ENCODE results near the gene ICOS. TPM values are rescaled to one million over a fixed set of nuclear protein-coding genes. Genes with fewer than 3 reads are reported as not detected.
"Not testable (repeated sequence)": the region's sequence is repeated elsewhere in the genome, so short reads cannot be mapped to it uniquely, and the experiment has no call there.

ICOS gene
- total RNA-seq, 1 experiment from 2014 or later = 0.18 TPM

DNA sequence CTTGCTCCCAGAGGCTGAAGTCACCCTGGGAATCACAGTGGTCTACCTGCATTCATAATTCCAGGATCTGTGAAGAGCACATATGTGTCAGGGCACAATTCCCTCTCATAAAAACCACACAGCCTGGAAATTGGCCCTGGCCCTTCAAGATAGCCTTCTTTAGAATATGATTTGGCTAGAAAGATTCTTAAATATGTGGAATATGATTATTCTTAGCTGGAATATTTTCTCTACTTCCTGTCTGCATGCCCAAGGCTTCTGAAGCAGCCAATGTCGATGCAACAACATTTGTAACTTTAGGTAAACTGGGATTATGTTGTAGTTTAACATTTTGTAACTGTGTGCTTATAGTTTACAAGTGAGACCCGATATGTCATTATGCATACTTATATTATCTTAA is 24.2 kb downstream of the ICOS start:
- BruUV-seq (replicated peaks) = no TSS peak
- H3K27me3 ChIP-seq (ENCODE audit: control insufficient read depth, insufficient read depth, low read length) = no peaks in the 10 kb centered on the region
- H3K4me3 ChIP-seq (ENCODE audit: low read depth in 2 of 2, low read length in 2 of 2) = no peak overlapping the region
- DNase-seq (ENCODE audit: low read depth, low spot score) (no peak), ATAC-seq (no peak)
- H3K9me3 ChIP-seq (ENCODE audit: control insufficient read depth, insufficient read depth, low read depth, low read length) = no peaks in the 10 kb centered on the region
- intact Hi-C loops (cut with micrococcal nuclease; ENCODE audit: unreplicated experiment) (no loop called here), in situ Hi-C loops (cut with HindIII; ENCODE audit: low pct_unique_long_range_greater_than_20kb, low sequenced_read_pairs) (no loop called here)
- ChIA-PET CTCF (interaction anchor here (0.6 kb wide), 1 partner anchor 1716 kb away, joined by 6 read pairs; no protein-coding TSS in a partner anchor), POLR2A (no interaction called here)
- TF ChIP-seq TCF7L2 (IDR thresholded peaks at IDR 0.05; ENCODE audit: low read depth, low read length) (no peak), CTCF (IDR thresholded peaks at IDR 0.05) (no peak), SIN3A (IDR thresholded peaks at IDR 0.05; ENCODE audit: borderline replicate concordance, insufficient read depth, low read depth, low read length) (no peak), POLR2AphosphoS5 (IDR thresholded peaks at IDR 0.05; ENCODE audit: low read depth, low read length) (no peak)
- TF ChIP-seq, protein P1, sequence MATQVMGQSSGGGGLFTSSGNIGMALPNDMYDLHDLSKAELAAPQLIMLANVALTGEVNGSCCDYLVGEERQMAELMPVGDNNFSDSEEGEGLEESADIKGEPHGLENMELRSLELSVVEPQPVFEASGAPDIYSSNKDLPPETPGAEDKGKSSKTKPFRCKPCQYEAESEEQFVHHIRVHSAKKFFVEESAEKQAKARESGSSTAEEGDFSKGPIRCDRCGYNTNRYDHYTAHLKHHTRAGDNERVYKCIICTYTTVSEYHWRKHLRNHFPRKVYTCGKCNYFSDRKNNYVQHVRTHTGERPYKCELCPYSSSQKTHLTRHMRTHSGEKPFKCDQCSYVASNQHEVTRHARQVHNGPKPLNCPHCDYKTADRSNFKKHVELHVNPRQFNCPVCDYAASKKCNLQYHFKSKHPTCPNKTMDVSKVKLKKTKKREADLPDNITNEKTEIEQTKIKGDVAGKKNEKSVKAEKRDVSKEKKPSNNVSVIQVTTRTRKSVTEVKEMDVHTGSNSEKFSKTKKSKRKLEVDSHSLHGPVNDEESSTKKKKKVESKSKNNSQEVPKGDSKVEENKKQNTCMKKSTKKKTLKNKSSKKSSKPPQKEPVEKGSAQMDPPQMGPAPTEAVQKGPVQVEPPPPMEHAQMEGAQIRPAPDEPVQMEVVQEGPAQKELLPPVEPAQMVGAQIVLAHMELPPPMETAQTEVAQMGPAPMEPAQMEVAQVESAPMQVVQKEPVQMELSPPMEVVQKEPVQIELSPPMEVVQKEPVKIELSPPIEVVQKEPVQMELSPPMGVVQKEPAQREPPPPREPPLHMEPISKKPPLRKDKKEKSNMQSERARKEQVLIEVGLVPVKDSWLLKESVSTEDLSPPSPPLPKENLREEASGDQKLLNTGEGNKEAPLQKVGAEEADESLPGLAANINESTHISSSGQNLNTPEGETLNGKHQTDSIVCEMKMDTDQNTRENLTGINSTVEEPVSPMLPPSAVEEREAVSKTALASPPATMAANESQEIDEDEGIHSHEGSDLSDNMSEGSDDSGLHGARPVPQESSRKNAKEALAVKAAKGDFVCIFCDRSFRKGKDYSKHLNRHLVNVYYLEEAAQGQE (IDR thresholded peaks at IDR 0.05; ENCODE audit: insufficient read depth in 1 of 2, low read depth in 2 of 2, low read length in 1 of 2) = no peak
- no peaks in the 10 kb centered on the region for H3K4me1 ChIP-seq (ENCODE audit: control insufficient read depth, insufficient read depth, low read length)
- no peak overlapping the region for H3K27ac ChIP-seq (ENCODE audit: low read length)
- H3K36me3 ChIP-seq (ENCODE audit: control insufficient read depth, insufficient read depth, low read length) = no peaks in the 10 kb centered on the region

DNA sequence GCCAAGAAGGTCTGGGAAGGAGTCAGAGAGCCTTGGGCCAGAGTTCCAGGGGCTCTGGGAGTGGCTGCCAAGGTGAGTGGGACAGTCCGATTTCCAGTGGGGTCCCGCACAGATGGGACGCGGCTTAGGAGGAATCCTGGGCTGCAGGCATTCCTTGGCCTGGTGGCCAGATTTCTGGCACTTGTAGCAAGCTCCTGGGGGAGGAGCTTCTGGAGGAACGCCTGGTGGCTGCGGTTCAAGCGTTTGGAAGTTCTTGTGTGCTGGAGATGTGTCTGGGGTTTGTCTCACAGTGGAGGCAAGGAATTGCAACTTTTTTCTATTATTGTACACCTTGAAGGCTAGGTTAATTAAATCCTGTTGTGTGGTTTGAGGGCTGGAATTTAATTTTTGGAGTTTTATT is 28.6 kb downstream of the ICOS start:
- H3K4me3 ChIP-seq (ENCODE audit: low read depth in 2 of 2, low read length in 2 of 2); H3K9me3 ChIP-seq (ENCODE audit: control insufficient read depth, insufficient read depth, low read depth, low read length); H3K36me3 ChIP-seq (ENCODE audit: control insufficient read depth, insufficient read depth, low read length); in situ Hi-C loops (cut with HindIII; ENCODE audit: low pct_unique_long_range_greater_than_20kb, low sequenced_read_pairs); intact Hi-C loops (cut with micrococcal nuclease; ENCODE audit: unreplicated experiment); H3K27me3 ChIP-seq (ENCODE audit: control insufficient read depth, insufficient read depth, low read length); H3K4me1 ChIP-seq (ENCODE audit: control insufficient read depth, insufficient read depth, low read length); DNase-seq (ENCODE audit: low read depth, low spot score); ATAC-seq; CTCF ChIA-PET; POLR2A ChIA-PET; H3K27ac ChIP-seq (ENCODE audit: low read length); BruUV-seq (replicated peaks): not testable (repeated sequence)

GRCh38 chr2:203971251-203971650 is 34.7 kb downstream of the ICOS start:
- in situ Hi-C loops (cut with HindIII; ENCODE audit: low pct_unique_long_range_greater_than_20kb, low sequenced_read_pairs) = no loop called here
- intact Hi-C loops (cut with micrococcal nuclease; ENCODE audit: unreplicated experiment) = no loop called here
- Histone ChIP-seq H3K9me3 (ENCODE audit: control insufficient read depth, insufficient read depth, low read depth, low read length) (no peaks in the 10 kb centered on the region), H3K27me3 (ENCODE audit: control insufficient read depth, insufficient read depth, low read length) (peaks cover 6% of the 10 kb centered on the region; the same call in 1 of the 2 replicates), H3K27ac (ENCODE audit: low read length) (no peak overlapping the region), H3K4me1 (ENCODE audit: control insufficient read depth, insufficient read depth, low read length) (no peaks in the 10 kb centered on the region), H3K4me3 (ENCODE audit: low read depth in 2 of 2, low read length in 2 of 2) (no peak overlapping the region), H3K36me3 (ENCODE audit: control insufficient read depth, insufficient read depth, low read length) (no peaks in the 10 kb centered on the region)
- TF ChIP-seq POLR2AphosphoS5 (IDR thresholded peaks at IDR 0.05; ENCODE audit: low read depth, low read length) = no peak
- TF ChIP-seq, protein P1 (IDR thresholded peaks at IDR 0.05; ENCODE audit: insufficient read depth in 1 of 2, low read depth in 2 of 2, low read length in 1 of 2) = no peak
- TF ChIP-seq SIN3A (IDR thresholded peaks at IDR 0.05; ENCODE audit: borderline replicate concordance, insufficient read depth, low read depth, low read length) = no peak
- no peak for TF ChIP-seq CTCF (IDR thresholded peaks at IDR 0.05)
- TF ChIP-seq TCF7L2 (IDR thresholded peaks at IDR 0.05; ENCODE audit: low read depth, low read length) = no peak
- ChIA-PET CTCF (no interaction called here), POLR2A (no interaction called here)
- ATAC-seq (no peak), DNase-seq (ENCODE audit: low read depth, low spot score) (no peak)
- BruUV-seq (replicated peaks) = no TSS peak
